ENCODE data around the gene KRTAP9-4.
"Not testable (repeated sequence)": the region's sequence is repeated elsewhere in the genome, so short reads cannot be mapped to it uniquely, and the experiment has no call there.

The KRTAP9-4 gene, protein sequence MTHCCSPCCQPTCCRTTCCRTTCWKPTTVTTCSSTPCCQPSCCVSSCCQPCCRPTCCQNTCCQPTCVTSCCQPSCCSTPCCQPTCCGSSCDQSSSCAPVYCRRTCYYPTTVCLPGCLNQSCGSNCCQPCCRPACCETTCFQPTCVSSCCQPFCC

DNA sequence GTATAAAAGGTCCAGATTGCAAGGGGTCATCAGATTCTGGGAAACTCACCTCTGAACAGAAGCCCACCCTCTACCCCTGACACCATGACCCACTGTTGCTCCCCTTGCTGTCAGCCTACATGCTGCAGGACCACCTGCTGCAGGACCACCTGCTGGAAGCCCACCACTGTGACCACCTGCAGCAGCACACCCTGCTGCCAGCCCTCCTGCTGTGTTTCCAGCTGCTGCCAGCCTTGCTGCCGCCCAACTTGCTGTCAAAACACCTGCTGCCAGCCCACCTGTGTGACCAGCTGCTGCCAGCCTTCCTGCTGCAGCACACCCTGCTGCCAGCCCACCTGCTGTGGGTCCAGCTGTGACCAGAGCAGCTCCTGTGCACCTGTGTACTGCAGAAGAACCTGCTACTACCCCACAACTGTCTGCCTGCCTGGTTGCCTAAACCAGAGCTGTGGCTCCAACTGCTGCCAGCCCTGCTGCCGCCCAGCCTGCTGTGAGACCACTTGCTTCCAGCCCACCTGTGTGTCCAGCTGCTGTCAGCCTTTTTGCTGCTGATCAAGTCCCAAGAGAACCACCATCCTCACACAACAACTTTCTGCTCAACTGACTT is at the start of gene KRTAP9-4:
Gene KRTAP9-4, plus strand, starts transcription at position 51 of the 604 bp plus-strand sequence. Its CDS starts 34 bp downstream, at position 85.
- not testable (repeated sequence) for DNase-seq

DNA sequence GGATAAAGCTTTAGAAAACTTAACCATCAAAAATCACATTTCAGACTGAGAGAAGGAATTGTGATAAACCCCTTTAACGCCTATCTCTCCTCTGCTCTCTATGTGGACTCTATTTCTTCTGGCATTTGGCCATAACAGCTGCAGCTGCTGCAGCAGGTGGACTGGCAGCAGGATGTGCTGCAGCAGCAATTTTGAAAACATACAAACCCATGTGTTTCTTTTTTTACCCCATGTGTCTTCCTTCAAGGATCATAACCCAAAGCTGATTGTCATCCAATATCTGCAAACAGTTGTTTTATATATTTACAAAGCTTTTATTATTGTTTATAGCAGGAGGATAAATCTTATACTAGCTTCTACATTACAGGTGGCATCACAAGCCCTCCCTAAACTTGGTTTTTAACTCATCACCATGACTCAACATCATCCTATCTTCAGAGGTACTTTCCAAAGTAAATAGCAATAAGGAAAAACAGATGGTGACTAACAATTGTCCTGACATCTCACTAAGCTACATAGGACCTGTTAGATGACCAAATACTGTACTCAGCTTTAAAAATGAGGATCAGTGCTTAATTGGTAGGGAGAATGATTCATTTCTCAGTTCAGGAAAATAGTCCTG is 37.5 kb upstream of the KRTAP9-4 start:
- DNase-seq, result no peak

DNA sequence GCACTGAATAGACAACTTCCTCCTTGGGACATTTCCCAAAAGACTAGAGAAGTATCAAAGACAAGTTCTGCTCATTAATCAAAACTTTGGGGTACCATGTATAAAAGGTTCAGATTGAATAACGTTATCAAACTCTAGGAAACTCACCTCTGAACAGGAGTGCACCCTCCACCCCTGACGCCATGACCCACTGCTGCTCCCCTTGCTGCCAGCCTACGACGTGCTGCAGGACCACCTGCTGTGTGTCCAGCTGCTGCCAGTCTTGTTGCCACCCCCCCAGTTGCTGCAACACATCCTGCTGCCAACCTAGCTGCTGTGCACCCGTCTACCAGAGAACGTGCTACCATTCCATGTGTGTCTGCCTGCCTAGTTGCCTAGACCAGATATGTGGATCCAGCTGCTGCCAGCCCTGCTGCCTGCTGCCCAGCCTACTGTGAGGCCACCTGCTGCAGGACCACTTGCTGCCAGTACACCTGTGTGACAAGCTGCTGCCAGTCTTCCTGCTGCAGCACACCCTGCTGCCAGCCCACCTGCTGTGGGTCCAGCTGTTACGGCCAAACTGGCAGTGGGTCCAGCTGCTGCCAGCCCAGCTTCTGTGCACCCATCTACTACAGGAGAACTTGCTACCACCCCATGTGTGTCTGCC is 36.8 kb upstream of the KRTAP9-4 start:
- no peak for DNase-seq

DNA sequence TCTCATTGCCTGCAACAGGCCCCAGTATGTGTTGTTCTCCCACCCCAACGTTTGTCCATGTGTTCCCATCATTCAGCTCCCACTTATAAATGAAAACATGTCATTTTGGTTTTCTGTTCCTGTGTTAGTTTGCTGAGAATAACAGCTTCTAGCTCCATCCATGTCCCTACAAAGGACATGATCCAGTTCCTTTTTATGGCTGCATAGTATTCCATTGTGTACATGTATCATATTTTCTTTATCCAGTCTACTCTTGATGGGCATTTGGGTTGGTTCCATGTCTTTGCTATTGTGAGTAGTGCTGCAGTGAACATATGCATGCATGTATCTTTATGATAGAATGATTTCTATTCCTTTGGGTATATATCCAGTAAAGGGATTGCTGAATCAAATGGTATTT is 33.8 kb upstream of the KRTAP9-4 start:
- no peak for DNase-seq

DNA sequence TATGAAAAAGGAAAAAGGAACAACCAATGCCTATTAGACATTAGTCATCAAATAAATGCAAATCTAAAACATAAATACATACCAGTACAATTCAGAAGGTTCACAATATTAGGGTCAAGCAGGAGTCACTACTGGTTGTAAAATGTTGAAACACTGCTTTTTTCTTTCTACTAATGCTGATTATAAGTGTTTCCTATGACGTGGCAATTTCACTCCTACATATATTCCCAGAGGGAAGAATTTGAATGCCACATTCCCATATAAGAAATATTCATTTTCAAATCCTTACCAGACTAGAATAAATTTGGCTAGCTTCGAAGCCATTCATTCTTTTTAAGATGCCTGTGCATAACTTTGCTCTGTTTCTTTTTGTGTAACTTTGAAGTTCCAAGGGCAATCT is 25.7 kb upstream of the KRTAP9-4 start:
- DNase-seq, result no peak

DNA sequence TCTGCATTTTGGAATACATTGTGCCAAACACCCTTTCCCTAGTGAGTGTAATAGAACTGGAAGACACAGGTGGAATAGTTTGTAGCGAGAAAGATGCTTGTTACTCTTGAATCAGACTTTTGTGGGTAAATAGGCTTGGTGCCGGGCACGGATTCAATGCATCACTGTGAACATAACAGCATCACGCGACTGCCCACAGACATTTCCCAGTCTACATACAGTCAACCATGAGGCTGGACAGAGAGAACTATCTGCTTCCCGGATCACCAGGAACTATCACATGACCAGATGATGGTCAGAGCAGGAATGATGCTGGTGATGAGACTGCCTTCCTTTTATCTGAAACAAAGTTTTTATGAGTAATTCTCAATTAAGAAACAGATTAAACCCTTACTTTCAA is 23.4 kb upstream of the KRTAP9-4 start:
- no peak for DNase-seq

DNA sequence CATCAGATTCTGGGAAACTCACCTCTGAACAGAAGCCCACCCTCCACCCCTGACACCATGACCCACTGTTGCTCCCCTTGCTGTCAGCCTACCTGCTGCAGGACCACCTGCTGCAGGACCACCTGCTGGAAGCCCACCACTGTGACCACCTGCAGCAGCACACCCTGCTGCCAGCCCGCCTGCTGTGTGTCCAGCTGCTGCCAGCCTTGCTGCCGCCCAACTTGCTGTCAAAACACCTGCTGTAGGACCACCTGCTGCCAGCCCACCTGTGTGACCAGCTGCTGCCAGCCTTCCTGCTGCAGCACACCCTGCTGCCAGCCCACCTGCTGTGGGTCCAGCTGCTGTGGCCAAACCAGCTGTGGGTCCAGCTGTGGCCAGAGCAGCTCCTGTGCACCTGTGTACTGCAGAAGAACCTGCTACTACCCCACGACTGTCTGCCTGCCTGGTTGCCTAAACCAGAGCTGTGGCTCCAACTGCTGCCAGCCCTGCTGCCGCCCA is 22.8 kb upstream of the KRTAP9-4 start, which contains the start of gene KRTAP9-2:
Gene KRTAP9-2, plus strand, starts transcription at position 51 of the 498 bp plus-strand sequence. Its CDS starts 7 bp downstream, at position 58.
- DNase-seq, result not testable (repeated sequence)

DNA sequence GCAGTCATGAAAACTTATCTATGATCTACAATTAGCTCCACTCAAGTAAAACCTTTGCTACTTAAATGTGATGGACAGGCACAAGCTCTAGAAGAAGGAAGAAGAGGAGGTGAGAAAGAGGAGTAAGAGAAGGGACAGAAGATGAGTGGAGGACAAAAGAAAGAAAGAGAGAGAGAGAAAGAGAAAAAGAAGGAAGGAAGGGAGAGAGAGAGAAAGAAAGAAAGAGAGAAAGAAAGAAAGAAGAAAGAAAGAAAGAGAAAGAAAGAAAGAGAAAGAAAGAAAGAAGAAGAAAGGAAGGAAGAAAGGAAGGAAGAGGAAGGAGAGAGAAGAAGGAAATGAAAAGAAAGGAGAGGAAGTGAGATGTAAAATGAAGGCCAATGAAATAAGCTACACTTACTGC is 19.4 kb upstream of the KRTAP9-4 start:
- no peak for DNase-seq

DNA sequence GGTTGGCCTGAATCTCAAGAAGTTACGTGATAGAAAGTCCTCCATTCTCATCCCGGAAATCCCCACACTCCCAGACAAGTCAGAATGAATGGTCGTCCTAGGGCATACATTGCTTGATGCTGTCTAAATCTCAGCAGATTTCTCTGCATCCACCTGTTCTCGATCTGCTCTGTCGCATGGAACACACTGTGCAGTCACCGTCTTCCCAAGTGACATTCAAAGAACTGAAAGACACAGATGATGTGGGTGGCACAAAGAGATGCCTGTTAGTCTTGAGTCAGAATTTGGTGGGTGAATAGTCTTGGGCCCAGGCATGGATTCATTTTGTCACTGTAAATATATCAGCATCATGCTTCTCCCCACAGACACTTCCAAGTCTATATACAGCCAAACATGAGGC is 17.8 kb upstream of the KRTAP9-4 start:
- no peak for DNase-seq

DNA sequence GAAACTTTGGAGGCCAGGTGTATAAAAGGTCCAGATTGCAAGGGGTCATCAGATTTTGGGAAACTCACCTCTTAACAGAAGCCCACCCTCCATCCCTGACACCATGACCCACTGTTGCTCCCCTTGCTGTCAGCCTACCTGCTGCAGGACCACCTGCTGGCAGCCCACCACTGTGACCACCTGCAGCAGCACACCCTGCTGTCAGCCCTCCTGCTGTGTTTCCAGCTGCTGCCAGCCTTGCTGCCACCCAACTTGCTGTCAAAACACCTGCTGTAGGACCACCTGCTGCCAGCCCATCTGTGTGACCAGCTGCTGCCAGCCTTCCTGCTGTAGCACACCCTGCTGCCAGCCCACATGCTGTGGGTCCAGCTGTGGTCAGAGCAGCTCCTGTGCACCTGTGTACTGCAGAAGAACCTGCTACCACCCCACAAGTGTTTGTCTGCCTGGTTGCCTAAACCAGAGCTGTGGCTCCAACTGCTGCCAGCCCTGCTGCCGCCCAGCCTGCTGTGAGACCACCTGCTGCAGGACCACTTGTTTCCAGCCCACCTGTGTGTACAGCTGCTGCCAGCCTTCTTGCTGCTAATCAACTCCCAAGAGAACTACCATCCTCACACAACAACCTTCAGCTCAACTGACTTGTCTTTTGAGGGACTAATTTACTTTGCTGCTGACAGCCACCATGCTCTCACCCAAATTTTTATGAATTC is 16.9 kb upstream of the KRTAP9-4 start, which contains the start of gene KRTAP9-3:
Gene KRTAP9-3, plus strand, starts transcription at position 51 of the 707 bp plus-strand sequence. Its CDS starts 53 bp downstream, at position 104.
- DNase-seq, result not testable (repeated sequence)

DNA sequence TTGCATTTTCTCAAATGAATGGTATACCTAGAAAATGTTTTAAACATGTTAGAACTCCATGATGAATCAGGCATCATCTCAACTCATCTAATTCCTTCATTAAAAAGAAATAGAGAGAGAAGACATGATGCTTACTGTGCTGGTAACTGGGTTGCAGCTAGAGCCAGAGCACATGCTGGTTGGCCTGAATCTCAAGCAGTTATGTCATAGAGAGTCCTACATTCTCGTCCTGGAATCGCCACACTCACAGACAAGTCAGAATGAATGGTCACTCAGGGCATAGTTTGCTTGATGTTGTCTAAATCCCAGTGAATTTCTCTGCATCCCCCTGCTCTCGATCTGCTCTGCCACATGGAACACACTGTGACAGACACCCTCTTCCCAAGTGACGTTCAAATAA is 12.4 kb upstream of the KRTAP9-4 start:
- DNase-seq, result not testable (repeated sequence)

DNA sequence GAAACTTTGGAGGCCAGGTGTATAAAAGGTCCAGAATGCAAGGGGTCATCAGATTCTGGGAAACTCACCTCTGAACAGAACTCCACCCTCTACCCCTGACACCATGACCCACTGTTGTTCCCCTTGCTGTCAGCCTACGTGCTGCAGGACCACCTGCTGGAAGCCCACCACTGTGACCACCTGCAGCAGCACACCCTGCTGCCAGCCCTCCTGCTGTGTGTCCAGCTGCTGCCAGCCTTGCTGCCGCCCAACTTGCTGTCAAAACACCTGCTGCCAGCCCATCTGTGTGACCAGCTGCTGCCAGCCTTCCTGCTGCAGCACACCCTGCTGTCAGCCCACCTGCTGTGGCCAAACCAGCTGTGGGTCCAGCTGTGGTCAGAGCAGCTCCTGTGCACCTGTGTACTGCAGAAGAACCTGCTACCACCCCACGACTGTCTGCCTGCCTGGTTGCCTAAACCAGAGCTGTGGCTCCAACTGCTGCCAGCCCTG is 11.5 kb upstream of the KRTAP9-4 start, which contains the start of gene KRTAP9-8:
Gene KRTAP9-8, plus strand, starts transcription at position 51 of the 489 bp plus-strand sequence. Its CDS starts 53 bp downstream, at position 104.
- not testable (repeated sequence) for DNase-seq

DNA sequence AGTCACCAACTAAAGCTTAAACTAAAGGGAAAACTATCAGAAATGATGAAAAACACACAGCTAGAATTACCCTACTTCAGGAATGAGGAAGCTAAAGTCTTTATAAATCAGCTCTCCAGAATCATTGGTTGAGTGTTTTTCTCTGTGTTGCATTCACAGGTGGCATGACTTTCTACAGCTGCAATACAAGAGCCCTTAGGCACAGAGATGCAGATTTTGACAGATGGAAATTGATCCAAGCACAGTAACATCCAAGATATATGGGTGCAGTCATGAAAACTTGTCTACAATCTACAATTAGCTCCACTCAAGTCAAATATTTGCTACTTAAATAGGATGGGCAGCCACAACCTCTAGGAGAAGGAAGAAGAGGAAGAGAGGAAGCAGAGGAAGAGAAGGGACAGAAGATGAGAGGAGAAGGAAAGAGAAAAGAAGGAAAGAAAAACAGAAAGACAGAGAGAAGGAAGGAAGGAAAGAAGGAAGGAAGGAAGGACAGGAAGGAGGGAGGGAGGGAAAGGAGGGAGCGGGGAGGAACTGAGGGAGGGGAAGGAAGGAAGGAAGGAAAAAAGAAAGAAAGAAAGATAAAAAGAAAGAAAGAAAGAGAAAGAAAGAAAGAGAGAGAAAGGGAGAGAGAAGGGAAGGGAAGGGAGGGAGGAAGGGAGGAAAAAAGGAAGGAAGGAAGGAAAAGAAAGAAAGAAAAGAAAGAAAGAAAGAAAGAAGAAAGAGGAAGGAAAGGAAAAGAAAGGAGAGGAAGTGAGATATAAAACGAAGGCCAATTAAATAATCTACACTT is 2.3 kb upstream of the KRTAP9-4 start:
- not testable (repeated sequence) for DNase-seq

DNA sequence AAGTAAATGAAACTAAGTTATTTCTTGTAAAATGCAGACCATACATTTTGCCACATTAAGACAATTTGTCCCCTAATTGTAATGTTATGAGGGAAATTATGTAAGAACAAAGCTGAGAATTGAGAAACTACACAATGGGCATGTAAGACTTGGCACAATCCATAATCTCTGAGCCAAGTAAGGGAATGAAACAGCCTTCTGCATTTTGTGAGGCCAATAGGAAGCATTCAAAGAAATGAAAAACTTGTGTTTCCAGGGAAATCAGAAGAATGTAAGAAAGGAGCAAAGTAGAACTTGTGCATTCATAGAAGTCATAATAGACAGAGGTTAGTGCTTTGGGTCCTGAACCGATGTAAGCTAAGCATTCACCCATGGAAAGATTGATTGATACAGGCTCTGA is 1.8 kb downstream of the KRTAP9-4 start:
- no peak for DNase-seq

DNA sequence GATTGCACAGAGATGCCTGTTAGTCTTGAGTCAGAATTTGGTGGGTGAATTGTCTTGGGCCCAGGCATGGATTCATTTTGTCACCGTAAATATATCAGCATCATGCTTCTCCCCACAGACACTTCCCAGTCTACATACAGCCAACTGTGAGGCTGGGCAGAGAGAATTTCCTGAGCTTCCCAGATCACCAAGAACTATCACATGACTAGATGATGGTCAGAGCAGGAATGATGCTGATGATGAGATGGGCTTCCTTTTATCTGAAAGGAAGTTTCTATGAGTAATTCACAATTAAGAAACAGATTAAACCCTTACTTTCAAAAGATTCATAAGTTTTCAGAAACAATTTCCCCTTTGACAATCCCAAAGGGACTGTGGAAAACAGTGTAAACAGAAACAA is 5.4 kb downstream of the KRTAP9-4 start:
- no peak for DNase-seq

DNA sequence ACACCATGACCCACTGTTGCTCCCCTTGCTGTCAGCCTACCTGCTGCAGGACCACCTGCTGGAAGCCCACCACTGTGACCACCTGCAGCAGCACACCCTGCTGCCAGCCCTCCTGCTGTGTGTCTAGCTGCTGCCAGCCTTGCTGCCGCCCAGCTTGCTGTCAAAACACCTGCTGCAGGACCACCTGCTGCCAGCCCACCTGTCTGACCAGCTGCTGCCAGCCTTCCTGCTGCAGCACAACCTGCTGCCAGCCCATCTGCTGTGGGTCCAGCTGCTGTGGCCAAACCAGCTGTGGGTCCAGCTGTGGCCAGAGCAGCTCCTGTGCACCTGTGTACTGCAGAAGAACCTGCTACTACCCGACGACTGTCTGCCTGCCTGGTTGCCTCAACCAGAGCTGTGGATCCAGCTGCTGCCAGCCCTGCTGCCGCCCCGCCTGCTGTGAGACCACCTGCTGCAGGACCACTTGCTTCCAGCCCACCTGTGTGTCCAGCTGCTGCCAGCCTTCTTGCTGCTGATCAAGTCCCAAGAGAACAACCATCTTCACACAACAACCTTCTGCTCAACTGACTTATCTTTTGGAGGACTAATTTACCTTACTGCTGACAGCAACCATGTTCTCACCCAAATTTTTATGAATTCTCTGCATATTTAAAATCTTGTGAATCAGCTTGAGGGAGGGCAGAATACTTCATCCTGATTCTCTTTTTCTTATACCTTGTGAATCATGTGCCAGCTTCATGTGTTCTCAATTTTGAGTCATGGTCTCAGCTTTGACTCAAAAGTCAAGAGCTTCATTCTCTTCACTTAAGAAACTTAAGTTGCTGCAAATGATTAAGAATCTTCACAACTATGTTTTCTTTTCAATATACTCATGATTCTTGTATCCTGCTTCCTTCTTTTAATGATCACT is 6.1 kb downstream of the KRTAP9-4 start, which contains the start of gene KRTAP9-9:
Gene KRTAP9-9, plus strand, starts transcription at position 4 of the 910 bp plus-strand sequence.
- not testable (repeated sequence) for DNase-seq

DNA sequence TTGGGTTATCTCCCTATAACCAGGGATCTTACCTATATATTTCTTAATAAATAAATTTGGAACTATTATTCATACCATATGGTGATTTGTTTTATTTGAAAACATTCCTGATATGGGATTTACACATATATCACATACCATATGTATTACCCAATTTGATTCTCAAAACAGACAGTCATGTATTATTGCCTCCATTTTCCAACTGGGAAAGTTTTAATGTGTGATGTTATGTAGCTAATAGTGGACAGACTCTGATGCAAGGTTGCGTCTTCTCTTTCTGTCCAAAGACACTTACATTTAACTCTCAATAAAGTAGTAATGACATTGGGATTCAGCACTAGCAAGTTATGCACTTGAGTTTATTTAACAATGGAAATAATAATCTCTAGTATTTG is 6.8 kb downstream of the KRTAP9-4 start:
- DNase-seq, result no peak

DNA sequence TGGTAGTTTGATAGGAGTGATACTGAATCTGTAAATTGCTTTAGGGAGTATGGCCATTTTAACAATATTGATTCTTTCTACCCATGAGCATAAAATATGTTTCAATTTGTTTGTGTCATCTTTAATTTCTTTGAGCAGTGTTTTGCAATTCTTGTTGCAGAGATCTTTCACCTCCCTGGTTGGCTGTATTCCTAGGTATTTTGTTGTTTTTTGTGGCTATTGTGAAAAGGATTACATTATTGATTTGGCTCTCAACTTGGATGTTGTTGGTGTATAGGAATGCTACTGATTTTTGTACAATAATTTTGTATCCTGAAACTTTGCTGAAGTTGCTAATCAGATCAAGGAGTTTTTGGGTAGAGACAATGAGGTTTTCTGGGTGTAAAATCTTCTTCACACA is 8.9 kb downstream of the KRTAP9-4 start:
- no peak for DNase-seq

DNA sequence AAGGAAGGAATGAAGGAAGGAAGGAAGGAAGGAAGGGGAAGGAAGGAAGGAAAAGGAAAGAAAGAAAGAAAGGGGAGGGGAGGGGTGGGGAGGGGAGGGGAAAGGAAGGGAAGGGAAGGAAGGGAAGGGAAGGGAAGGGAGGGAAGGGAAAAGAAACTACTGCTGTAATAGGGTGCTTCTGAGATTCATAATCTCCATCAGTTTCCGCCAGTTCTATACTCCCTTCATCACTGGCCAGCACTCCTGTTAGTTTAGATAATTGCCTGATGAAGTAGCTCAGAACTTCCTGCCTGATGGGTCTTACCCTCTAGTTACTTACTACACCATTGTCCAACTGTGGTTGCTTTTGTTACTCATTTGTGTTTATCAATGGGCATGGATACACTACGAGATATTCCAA is 13.7 kb downstream of the KRTAP9-4 start:
- DNase-seq, result no peak

DNA sequence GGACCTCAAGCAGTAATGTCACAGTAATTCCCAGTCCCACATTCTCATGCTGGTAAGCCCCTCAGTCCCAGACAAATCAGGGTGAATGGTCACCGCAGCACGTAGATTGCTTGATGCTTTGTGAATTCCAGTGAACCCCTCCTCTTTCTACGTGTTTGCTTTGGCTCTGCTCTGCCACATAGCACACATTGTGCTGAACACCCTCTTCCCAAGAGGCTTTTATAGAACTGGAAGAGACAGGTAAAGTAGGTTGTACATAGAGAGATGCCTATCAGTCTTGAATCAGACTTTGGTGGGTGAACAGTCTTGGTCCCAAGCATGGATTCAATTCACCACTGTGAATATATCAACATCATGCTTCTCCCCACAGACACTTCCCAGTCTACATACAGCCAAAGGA is 15.1 kb downstream of the KRTAP9-4 start:
- no peak for DNase-seq
